Measurements from ENCODE around the gene OR8G5. TPM values are rescaled to one million over a fixed set of nuclear protein-coding genes. Genes with fewer than 3 reads are reported as not detected.

Gene OR8G5
- total RNA-seq, 1 donor = not detected

GRCh38 chr11:124296016-124296415, 39.8 kb downstream of the OR8G5 start:
- DNase-seq (ENCODE audit: low read depth) = no peak
- H3K4me3 ChIP-seq (ENCODE audit: low read depth, low read length) = no peak overlapping the region
- no peak for TF ChIP-seq CTCF (IDR thresholded peaks at IDR 0.05; ENCODE audit: insufficient read depth, low read depth, low read length)

- TF ChIP-seq CTCF (IDR thresholded peaks at IDR 0.05; ENCODE audit: insufficient read depth, low read depth, low read length) = no peak
- H3K4me3 ChIP-seq (ENCODE audit: low read depth, low read length) = no peak overlapping the region
- DNase-seq (ENCODE audit: low read depth) = no peak
Measured at GRCh38 chr11:124297921-124298320, 41.7 kb downstream of the OR8G5 start.

- DNase-seq (ENCODE audit: low read depth) = peak; percentile 61
- no peak overlapping the region for H3K4me3 ChIP-seq (ENCODE audit: low read depth, low read length)
- no peak for TF ChIP-seq CTCF (IDR thresholded peaks at IDR 0.05; ENCODE audit: insufficient read depth, low read depth, low read length)
Measured at GRCh38 chr11:124301548-124301947, 45.4 kb downstream of the OR8G5 start.

- TF ChIP-seq CTCF (IDR thresholded peaks at IDR 0.05; ENCODE audit: insufficient read depth, low read depth, low read length) = no peak
- DNase-seq (ENCODE audit: low read depth) = peak; percentile 74
- no peak overlapping the region for H3K4me3 ChIP-seq (ENCODE audit: low read depth, low read length)
Measured at GRCh38 chr11:124302347-124303125, 46.4 kb downstream of the OR8G5 start.

- no peak overlapping the region for H3K4me3 ChIP-seq (ENCODE audit: low read depth, low read length)
- peak; percentile 80 for DNase-seq (ENCODE audit: low read depth)
- no peak for TF ChIP-seq CTCF (IDR thresholded peaks at IDR 0.05; ENCODE audit: insufficient read depth, low read depth, low read length)
Measured at GRCh38 chr11:124307093-124307492, 50.9 kb downstream of the OR8G5 start.

- TF ChIP-seq CTCF (IDR thresholded peaks at IDR 0.05; ENCODE audit: insufficient read depth, low read depth, low read length) = no peak
- DNase-seq (ENCODE audit: low read depth) = peak; percentile 6
- H3K4me3 ChIP-seq (ENCODE audit: low read depth, low read length) = no peak overlapping the region
Measured at GRCh38 chr11:124310721-124311120, 54.5 kb downstream of the OR8G5 start.

- no peak for DNase-seq (ENCODE audit: low read depth)
- TF ChIP-seq CTCF (IDR thresholded peaks at IDR 0.05; ENCODE audit: insufficient read depth, low read depth, low read length) = no peak
- H3K4me3 ChIP-seq (ENCODE audit: low read depth, low read length) = no peak overlapping the region
Measured at GRCh38 chr11:124311269-124311668, 55.1 kb downstream of the OR8G5 start.
